Measurements from ENCODE around the gene RP2. TPM values are rescaled to one million over a fixed set of nuclear protein-coding genes. Genes with fewer than 3 reads are reported as not detected.

RP2 gene
- total RNA-seq, 1 experiment from 2014 or later = 5.1 TPM

DNA sequence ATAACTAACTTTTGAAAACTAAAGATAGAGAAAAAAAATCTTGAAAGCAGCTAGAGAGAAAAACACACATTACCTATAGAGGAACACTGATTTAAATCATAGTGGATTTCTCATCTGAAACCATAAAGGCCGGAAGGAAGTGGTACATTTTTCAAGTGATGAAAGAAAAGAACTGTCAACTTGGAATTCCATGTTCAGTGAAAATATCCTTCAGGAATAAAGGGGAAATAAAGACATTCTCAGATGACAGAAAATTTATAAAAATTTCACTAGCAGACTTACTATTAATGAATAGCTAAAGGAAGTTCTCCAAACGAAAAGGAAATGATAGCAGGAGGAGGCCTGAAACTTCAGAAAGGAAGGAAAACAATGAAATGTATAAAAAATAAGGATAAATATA, 67.8 kb downstream of the RP2 start:
- no CpG with 5 or more reads among the region's 2 CpGs for WGBS (ENCODE audit: extremely low coverage, insufficient read length, low lambda C conversion rate)
- no peaks in the 10 kb centered on the region for H3K27me3 Mint-ChIP-seq (ENCODE audit: low read depth)

More for the DNA sequence above, 67.8 kb downstream of the RP2 start:
- DNase-seq = no peak
- Histone ChIP-seq H3K9ac (ENCODE audit: extremely low read depth, insufficient read length, low read length) (no peak overlapping the region), H3K4me2 (ENCODE audit: insufficient read depth, insufficient read length, low read length) (no peak overlapping the region), H3K4ac (ENCODE audit: low read depth, low read length) (no peak overlapping the region), H2AK5ac (ENCODE audit: insufficient read length, low read length) (no peak overlapping the region), H4K8ac (replicated peaks; ENCODE audit: insufficient read length, low read depth, low read length) (no peak overlapping the region), H3K27ac (ENCODE audit: insufficient read length, low read depth, low read length) (no peak overlapping the region), H3K18ac (ENCODE audit: insufficient read length, low read depth, low read length) (no peak overlapping the region), H2BK12ac (ENCODE audit: insufficient read length, low read depth, low read length) (no peak overlapping the region), H2BK20ac (ENCODE audit: low read depth, low read length, poor library complexity, severe bottlenecking) (no peak overlapping the region), H3K79me1 (ENCODE audit: insufficient read depth, low read depth, low read length, poor library complexity, severe bottlenecking) (no peaks in the 10 kb centered on the region), H2AFZ (ENCODE audit: low read length) (no peak overlapping the region), H2BK15ac (ENCODE audit: low read depth, low read length) (no peak overlapping the region), H2BK120ac (ENCODE audit: low read depth, low read length, poor library complexity, severe bottlenecking) (no peak overlapping the region), H4K91ac (ENCODE audit: insufficient read length, low read depth, low read length) (no peak overlapping the region), H3K79me2 (ENCODE audit: insufficient read depth, low read length) (no peaks in the 10 kb centered on the region), H4K20me1 (ENCODE audit: control insufficient read depth, insufficient read depth, insufficient read length) (no peaks in the 10 kb centered on the region), H3K4me1 (ENCODE audit: insufficient read depth, low read length) (no peaks in the 10 kb centered on the region), H3K56ac (ENCODE audit: insufficient read length, low read depth, low read length) (no peak overlapping the region), H3K9me3 (ENCODE audit: control insufficient read depth, low read depth, low read length) (peaks cover 6% of the 10 kb centered on the region), H3K14ac (ENCODE audit: insufficient read depth, low read length) (no peak overlapping the region), H2BK5ac (ENCODE audit: insufficient read length, low read length) (no peak overlapping the region), H3T11ph (ENCODE audit: low read length) (no peak overlapping the region), H3K23ac (ENCODE audit: insufficient read length, low read depth, low read length) (no peak overlapping the region), H4K5ac (ENCODE audit: insufficient read length, low read depth, low read length) (no peak overlapping the region), H3K27me3 (ENCODE audit: insufficient read depth, low read length) (no peaks in the 10 kb centered on the region), H3K23me2 (ENCODE audit: insufficient read length, low read depth, low read length, poor library complexity, severe bottlenecking) (no peaks in the 10 kb centered on the region)
- Mint-ChIP-seq H3K27ac (no peak overlapping the region), H3K4me1 (peaks cover 2% of the 10 kb centered on the region in 2 experiments; a peak in 3 of 4 replicates), H3K4me3 (no peak overlapping the region), H3K36me3 (ENCODE audit: insufficient read depth in 1 of 3, low read depth in 3 of 3) (no peaks in the 10 kb centered on the region; a peak in 2 of 7 replicates), H3K9me3 (peaks cover 49 to 61% of the 10 kb centered on the region in 2 experiments)
- no peak for TF ChIP-seq CTCF (conservative IDR thresholded peaks at IDR 0.05)

Data from H9 (cell line).